Thyroid gland (tissue), 4 donors: ENCODE results near the gene OR4D2.

Source experiments
- POLR2A ChIP-seq, 2 donors: fragments of 450-650 bp; IDR thresholded peaks; one replicate each; pipeline ENCODE4 v1.6.1; 2017; ENCODE audit warnings: antibody characterized with exemption in 2 of 2, mild to moderate bottlenecking in 2 of 2, moderate library complexity in 1 of 2
- TF ChIP-seq, protein P1 (sequence below), 6 experiments: fragments of 200-600 bp in 3 of 6; fragments of 450-650 bp in 3 of 6; sonication (generic) in 3 of 6; IDR thresholded peaks; one replicate each; pipeline ENCODE4 v1.5.1; 2016 to 2019; ENCODE audit warnings: antibody characterized with exemption in 6 of 6, mild to moderate bottlenecking in 2 of 6, inconsistent platforms in 1 of 6, moderate library complexity in 1 of 6

GRCh38 chr17:58202859-58203258 is 36.1 kb downstream of the OR4D2 start:
- no peak for TF ChIP-seq POLR2A (IDR thresholded peaks at IDR 0.05)
- TF ChIP-seq, protein P1, sequence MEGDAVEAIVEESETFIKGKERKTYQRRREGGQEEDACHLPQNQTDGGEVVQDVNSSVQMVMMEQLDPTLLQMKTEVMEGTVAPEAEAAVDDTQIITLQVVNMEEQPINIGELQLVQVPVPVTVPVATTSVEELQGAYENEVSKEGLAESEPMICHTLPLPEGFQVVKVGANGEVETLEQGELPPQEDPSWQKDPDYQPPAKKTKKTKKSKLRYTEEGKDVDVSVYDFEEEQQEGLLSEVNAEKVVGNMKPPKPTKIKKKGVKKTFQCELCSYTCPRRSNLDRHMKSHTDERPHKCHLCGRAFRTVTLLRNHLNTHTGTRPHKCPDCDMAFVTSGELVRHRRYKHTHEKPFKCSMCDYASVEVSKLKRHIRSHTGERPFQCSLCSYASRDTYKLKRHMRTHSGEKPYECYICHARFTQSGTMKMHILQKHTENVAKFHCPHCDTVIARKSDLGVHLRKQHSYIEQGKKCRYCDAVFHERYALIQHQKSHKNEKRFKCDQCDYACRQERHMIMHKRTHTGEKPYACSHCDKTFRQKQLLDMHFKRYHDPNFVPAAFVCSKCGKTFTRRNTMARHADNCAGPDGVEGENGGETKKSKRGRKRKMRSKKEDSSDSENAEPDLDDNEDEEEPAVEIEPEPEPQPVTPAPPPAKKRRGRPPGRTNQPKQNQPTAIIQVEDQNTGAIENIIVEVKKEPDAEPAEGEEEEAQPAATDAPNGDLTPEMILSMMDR (IDR thresholded peaks at IDR 0.05): no peak
